ENCODE measurements around the gene CRTC3. TPM values are rescaled to one million over a fixed set of nuclear protein-coding genes. Genes with fewer than 3 reads are reported as not detected.
"Not testable (repeated sequence)": the region's sequence is repeated elsewhere in the genome, so short reads cannot be mapped to it uniquely, and the experiment has no call there.

CRTC3 gene
- total and polyA plus RNA-seq, 3 donors from 2014 or later, result 47.1 to 125 (median 105) TPM

GRCh38 chr15:90648137-90649070 is 118.7 kb downstream of the CRTC3 start:
- H3K9me3 ChIP-seq, result no peaks in the 10 kb centered on the region
- DNase-seq, result peak; percentile 84
- TF ChIP-seq POLR2A (IDR thresholded peaks at IDR 0.05), result no peak
- TF ChIP-seq, protein P1, sequence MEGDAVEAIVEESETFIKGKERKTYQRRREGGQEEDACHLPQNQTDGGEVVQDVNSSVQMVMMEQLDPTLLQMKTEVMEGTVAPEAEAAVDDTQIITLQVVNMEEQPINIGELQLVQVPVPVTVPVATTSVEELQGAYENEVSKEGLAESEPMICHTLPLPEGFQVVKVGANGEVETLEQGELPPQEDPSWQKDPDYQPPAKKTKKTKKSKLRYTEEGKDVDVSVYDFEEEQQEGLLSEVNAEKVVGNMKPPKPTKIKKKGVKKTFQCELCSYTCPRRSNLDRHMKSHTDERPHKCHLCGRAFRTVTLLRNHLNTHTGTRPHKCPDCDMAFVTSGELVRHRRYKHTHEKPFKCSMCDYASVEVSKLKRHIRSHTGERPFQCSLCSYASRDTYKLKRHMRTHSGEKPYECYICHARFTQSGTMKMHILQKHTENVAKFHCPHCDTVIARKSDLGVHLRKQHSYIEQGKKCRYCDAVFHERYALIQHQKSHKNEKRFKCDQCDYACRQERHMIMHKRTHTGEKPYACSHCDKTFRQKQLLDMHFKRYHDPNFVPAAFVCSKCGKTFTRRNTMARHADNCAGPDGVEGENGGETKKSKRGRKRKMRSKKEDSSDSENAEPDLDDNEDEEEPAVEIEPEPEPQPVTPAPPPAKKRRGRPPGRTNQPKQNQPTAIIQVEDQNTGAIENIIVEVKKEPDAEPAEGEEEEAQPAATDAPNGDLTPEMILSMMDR (IDR thresholded peaks at IDR 0.05), result peak; percentile 58 to 91 (median 84)
- intact Hi-C loops (cut with DNase I; ENCODE audit: low total_unique reads), result loop anchor here (10.0 kb wide), 1 partner anchor 236 kb away; the partner anchor contains the start of gene FES
- no peak overlapping the region for H3K4me3 ChIP-seq
- H3K27me3 ChIP-seq, result no peaks in the 10 kb centered on the region
- no peaks in the 10 kb centered on the region for H3K36me3 ChIP-seq (ENCODE audit: low read depth, missing control alignments)
- WGBS, 2 donors, result 37 to 46% methylated on average over 14 of the region's 14 CpGs
- peaks cover 5% of the 10 kb centered on the region for H3K4me1 ChIP-seq
- no peak overlapping the region for H3K27ac ChIP-seq

DNA sequence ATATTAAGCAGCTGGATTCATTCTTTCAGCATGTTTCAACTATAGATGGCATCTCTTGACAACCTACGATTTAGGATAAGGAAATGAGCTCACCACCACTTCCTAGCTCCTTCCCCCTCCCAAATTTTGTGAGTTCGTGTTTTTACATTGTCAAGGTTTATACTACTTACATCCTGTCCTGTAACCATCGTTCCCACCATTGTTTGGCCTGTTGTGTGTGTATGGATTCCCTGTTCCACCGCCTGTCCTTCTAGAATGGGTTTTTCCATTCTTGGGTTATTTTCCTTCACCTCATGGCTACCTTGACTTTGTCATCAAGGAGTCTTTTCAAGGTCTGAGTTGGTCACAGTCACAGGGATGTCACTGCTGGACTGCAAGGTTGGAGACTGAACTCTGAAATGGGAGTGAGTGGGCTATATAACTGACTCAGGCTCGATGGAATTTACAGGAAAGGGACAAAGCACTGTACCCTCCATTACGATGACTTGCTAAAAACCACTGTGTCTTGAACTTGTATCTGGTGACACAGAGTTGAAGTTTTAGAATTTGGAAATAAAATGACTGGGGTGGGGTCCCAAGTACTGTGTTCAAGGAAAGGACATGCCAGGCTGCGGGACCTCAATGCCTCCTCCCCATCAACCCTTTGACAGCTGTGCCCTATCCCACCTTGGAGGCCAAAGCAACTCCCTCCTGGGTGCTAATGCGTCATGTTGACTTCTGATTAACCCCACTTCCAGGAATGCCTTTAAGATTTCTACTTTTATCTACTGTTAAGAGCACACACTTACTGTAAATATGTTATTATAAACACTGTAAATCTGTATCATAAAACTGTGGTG is 120.6 kb downstream of the CRTC3 start:
- DNase-seq, result no peak
- Histone ChIP-seq H3K4me1 (peaks cover 5% of the 10 kb centered on the region), H3K9me3 (no peaks in the 10 kb centered on the region), H3K4me3 (no peak overlapping the region), H3K27me3 (no peaks in the 10 kb centered on the region), H3K27ac (no peak overlapping the region), H3K36me3 (ENCODE audit: low read depth, missing control alignments) (no peaks in the 10 kb centered on the region)
- intact Hi-C loops (cut with DNase I; ENCODE audit: low total_unique reads), result no loop called here
- TF ChIP-seq POLR2A (IDR thresholded peaks at IDR 0.05), result no peak
- TF ChIP-seq, protein P1 (IDR thresholded peaks at IDR 0.05), result no peak
- WGBS, 2 donors, result 77 to 82% methylated on average over 8 of the region's 8 CpGs

- Histone ChIP-seq H3K4me3 (no peak overlapping the region), H3K36me3 (ENCODE audit: low read depth, missing control alignments) (no peaks in the 10 kb centered on the region), H3K27ac (no peak overlapping the region), H3K27me3 (no peaks in the 10 kb centered on the region), H3K4me1 (peaks cover 5% of the 10 kb centered on the region), H3K9me3 (no peaks in the 10 kb centered on the region)
- TF ChIP-seq, protein P1 (IDR thresholded peaks at IDR 0.05), result no peak
- no peak for TF ChIP-seq POLR2A (IDR thresholded peaks at IDR 0.05)
- 87 to 96% methylated on average over 11 to 14 of the region's 14 CpGs for WGBS, 2 donors
- no peak for DNase-seq
- intact Hi-C loops (cut with DNase I; ENCODE audit: low total_unique reads), result no loop called here
Observed at GRCh38 chr15:90650956-90651689, 121.4 kb downstream of the CRTC3 start.

GRCh38 chr15:90654233-90655136 is 124.8 kb downstream of the CRTC3 start:
- DNase-seq, result no peak
- intact Hi-C loops (cut with DNase I; ENCODE audit: low total_unique reads), result no loop called here
- 86 to 90% methylated on average over 8 to 12 of the region's 12 CpGs for WGBS, 2 donors
- no peak overlapping the region for H3K4me3 ChIP-seq
- no peaks in the 10 kb centered on the region for H3K4me1 ChIP-seq
- H3K27ac ChIP-seq, result no peak overlapping the region
- H3K36me3 ChIP-seq (ENCODE audit: low read depth, missing control alignments), result no peaks in the 10 kb centered on the region
- no peaks in the 10 kb centered on the region for H3K9me3 ChIP-seq
- H3K27me3 ChIP-seq, result no peaks in the 10 kb centered on the region
- TF ChIP-seq, protein P1 (IDR thresholded peaks at IDR 0.05), result no peak
- no peak for TF ChIP-seq POLR2A (IDR thresholded peaks at IDR 0.05)

GRCh38 chr15:90657520-90658172 is 127.9 kb downstream of the CRTC3 start:
- H3K27me3 ChIP-seq; H3K4me3 ChIP-seq; H3K4me1 ChIP-seq; intact Hi-C loops (cut with DNase I; ENCODE audit: low total_unique reads); H3K9me3 ChIP-seq; H3K36me3 ChIP-seq (ENCODE audit: low read depth, missing control alignments); H3K27ac ChIP-seq; DNase-seq: not testable (repeated sequence)
- WGBS, 2 donors, result 72 to 74% methylated on average over 7 of the region's 7 CpGs

Data from testis (tissue), 3 donors.